ENCODE measurements around the gene SEMA6B.

GRCh38 chr19:4582980-4583842, 23.7 kb upstream of the SEMA6B start:
- TF ChIP-seq CTCF (optimal IDR thresholded peaks at IDR 0.05 in 1 of 3, IDR thresholded peaks at IDR 0.05 in 1 of 3, conservative IDR thresholded peaks at IDR 0.05 in 1 of 3; ENCODE audit: extremely low read depth in 1 of 3, insufficient read depth in 2 of 3, low read length in 3 of 3) (no peak), EZH2 (IDR thresholded peaks at IDR 0.05; ENCODE audit: low read length) (no peak)

Data from keratinocyte (primary cell).